PC-9 (cell line): ENCODE measurements around the gene BTLA.

Experiments
- EZH2 ChIP-seq: fragments of 200-600 bp; sonication (generic); IDR thresholded peaks from 2 replicates; pipeline ENCODE4 v1.8.0; 2017; ENCODE audit warnings: antibody characterized with exemption, low read depth
- TF ChIP-seq, protein P1 (sequence below): fragments of 200-600 bp; sonication (generic); conservative IDR thresholded peaks from 2 replicates; pipeline ENCODE4 v1.6.1; 2017; ENCODE audit warnings: mixed run types, antibody characterized with exemption, mild to moderate bottlenecking, moderate library complexity

DNA sequence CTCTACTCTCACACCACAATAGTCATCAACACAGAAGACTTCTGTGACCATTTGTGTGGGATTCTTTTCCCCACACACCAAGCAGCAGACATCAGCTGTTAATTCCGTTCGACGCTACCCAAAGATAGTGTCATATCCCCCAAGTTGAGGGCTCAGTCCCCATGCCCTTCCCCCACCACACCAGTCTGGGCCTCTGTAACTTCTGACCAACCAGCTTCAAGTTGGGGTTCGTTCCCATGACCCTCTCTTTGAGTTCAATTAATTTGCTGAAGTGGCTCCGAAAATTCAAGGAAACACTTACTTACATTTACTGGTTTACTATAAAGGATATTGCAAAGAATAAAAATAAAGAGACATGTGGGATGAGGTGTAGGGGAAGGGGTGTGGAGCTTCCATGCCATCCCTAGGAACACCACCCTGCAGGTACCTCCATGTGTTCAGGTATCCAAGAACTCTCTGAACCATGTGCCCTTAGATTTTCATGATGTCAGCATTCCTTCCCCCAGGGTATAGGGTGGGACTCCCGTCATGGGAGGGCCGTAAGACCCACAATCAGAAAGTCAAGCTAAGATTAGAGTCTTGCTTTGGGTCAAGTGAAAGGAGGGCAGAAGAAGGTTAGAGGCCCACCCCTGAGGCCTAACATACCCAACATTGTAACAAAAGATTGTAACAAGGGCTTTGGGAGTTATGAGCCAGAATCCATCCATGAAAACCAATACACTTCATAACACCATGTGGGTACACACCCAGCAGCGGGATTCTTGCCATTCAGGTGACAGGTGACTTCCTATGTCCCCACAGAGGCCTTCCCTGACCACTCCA is 82.7 kb downstream of the BTLA start:
- TF ChIP-seq, protein P1, sequence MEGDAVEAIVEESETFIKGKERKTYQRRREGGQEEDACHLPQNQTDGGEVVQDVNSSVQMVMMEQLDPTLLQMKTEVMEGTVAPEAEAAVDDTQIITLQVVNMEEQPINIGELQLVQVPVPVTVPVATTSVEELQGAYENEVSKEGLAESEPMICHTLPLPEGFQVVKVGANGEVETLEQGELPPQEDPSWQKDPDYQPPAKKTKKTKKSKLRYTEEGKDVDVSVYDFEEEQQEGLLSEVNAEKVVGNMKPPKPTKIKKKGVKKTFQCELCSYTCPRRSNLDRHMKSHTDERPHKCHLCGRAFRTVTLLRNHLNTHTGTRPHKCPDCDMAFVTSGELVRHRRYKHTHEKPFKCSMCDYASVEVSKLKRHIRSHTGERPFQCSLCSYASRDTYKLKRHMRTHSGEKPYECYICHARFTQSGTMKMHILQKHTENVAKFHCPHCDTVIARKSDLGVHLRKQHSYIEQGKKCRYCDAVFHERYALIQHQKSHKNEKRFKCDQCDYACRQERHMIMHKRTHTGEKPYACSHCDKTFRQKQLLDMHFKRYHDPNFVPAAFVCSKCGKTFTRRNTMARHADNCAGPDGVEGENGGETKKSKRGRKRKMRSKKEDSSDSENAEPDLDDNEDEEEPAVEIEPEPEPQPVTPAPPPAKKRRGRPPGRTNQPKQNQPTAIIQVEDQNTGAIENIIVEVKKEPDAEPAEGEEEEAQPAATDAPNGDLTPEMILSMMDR = no peak
- no peak for TF ChIP-seq EZH2
